A549 (cell line): ENCODE measurements around the gene PRPSAP2. TPM values are rescaled to one million over a fixed set of nuclear protein-coding genes. Genes with fewer than 3 reads are reported as not detected.

Source experiments
- ATAC-seq, 2 experiments: fragments of 200-7000 bp in 1 of 2; fragments of >200 bp in 1 of 2; cut with Nextera tagmentation in 1 of 2; cut with Tn5 transposase in 1 of 2; 3 replicates each; pipeline versions ENCODE4 v1.8.0 to v1.9.1; 2018 to 2020; ENCODE audit warnings: mild to moderate bottlenecking in 1 of 2, moderate library complexity in 1 of 2
- CTCF ChIA-PET: fragments of 300-600 bp; sonication (Branson Sonifier 250); formaldehyde crosslinking; extraction: SDS; loops from one replicate; lab custom pipeline; 2021; ENCODE audit warnings: antibody characterized with exemption, inconsistent platforms; lab: Yijun Ruan, JAX
- POLR2A ChIA-PET: fragments of 350-600 bp; formaldehyde crosslinking; extraction: SDS; loops from one replicate; lab custom pipeline; 2021; ENCODE audit warnings: antibody characterized with exemption, inconsistent platforms; lab: Yijun Ruan, JAX
- DNase-seq, 2 experiments: peaks; one replicate each; pipeline versions ENCODE4 v3.0.0 to v3.0.0-alpha.2; 2011 to 2016; ENCODE audit warnings: low read depth in 1 of 2, low spot score in 1 of 2
- FAIRE-seq: peaks from 2 replicates; lab custom pipeline; 2011; peaks lifted over from hg19 to GRCh38; lab: Jason Lieb, UNC
- H3K27ac ChIP-seq, 2 experiments: fragments of >200 bp; sonication (Bioruptor Twin); formaldehyde crosslinking; 3 replicates each; pipeline ENCODE4 v1.5.1; 2016 to 2017
- H3K4me1 ChIP-seq: fragments of >200 bp; sonication (Bioruptor Twin); formaldehyde crosslinking; 3 replicates; pipeline ENCODE4 v1.6.1; 2016
- H3K4me2 ChIP-seq: fragments of >200 bp; sonication (Bioruptor Twin); formaldehyde crosslinking; 3 replicates; pipeline ENCODE4 v1.6.1; 2016
- H3K4me3 ChIP-seq: fragments of >200 bp; sonication (Bioruptor Twin); formaldehyde crosslinking; 3 replicates; pipeline ENCODE4 v1.5.1; 2016
- H3K9me3 ChIP-seq: fragments of >200 bp; sonication (Bioruptor Twin); formaldehyde crosslinking; 3 replicates; pipeline ENCODE4 v1.6.1; 2016
- EHF ChIP-seq: fragments of 250-450 bp; sonication (Bioruptor Pico); IDR thresholded peaks from 2 replicates; pipeline ENCODE4 v1.5.0; 2020; ENCODE audit warnings: mild to moderate bottlenecking
- GATA3 ChIP-seq: IDR thresholded peaks from 2 replicates; pipeline ENCODE4 v1.6.1; 2012; ENCODE audit warnings: borderline replicate concordance
- HDAC2 ChIP-seq: fragments of 200-600 bp; sonication (generic); IDR thresholded peaks from 2 replicates; pipeline ENCODE4 v1.6.1; 2016
- HOXA7 ChIP-seq: fragments of 250-450 bp; sonication (Bioruptor Pico); IDR thresholded peaks from 2 replicates; pipeline ENCODE4 v1.5.0; 2020; ENCODE audit warnings: mild to moderate bottlenecking, moderate library complexity
- JUN ChIP-seq, 2 experiments: fragments of >200 bp; sonication (Bioruptor Twin); formaldehyde crosslinking; IDR thresholded peaks; 2 replicates in 1 of 2; 3 replicates in 1 of 2; pipeline ENCODE4 v1.6.1; 2016 to 2017
- KDM5A ChIP-seq: fragments of 200-600 bp; sonication (generic); IDR thresholded peaks from 2 replicates; pipeline ENCODE4 v1.6.1; 2016; ENCODE audit warnings: antibody characterized with exemption, mild to moderate bottlenecking
- NR3C1 ChIP-seq: fragments of >200 bp; sonication (Bioruptor Twin); formaldehyde crosslinking; IDR thresholded peaks from 3 replicates; pipeline ENCODE4 v1.6.1; 2017
- POLR2AphosphoS2 ChIP-seq: conservative IDR thresholded peaks from 2 replicates; pipeline ENCODE4 v1.6.1; 2012; ENCODE audit warnings: low read length, improper control_type of control experiment, inconsistent platforms
- RAD21 ChIP-seq, 2 experiments: fragments of >200 bp in 1 of 2; sonication (Bioruptor Twin) in 1 of 2; formaldehyde crosslinking in 1 of 2; IDR thresholded peaks in 1 of 2; conservative IDR thresholded peaks in 1 of 2; 2 replicates in 1 of 2; 3 replicates in 1 of 2; pipeline ENCODE4 v1.6.1; 2012 to 2018; ENCODE audit warnings: inconsistent platforms in 1 of 2
- RARB ChIP-seq: fragments of 250-450 bp; sonication (Bioruptor Pico); IDR thresholded peaks from 2 replicates; pipeline ENCODE4 v1.8.0; 2021; ENCODE audit warnings: mild to moderate bottlenecking, moderate library complexity
- RFX5 ChIP-seq: fragments of 450-650 bp; IDR thresholded peaks from 2 replicates; pipeline ENCODE4 v1.7.1; 2014; ENCODE audit warnings: antibody characterized with exemption, mild to moderate bottlenecking, moderate library complexity
- SMC3 ChIP-seq: fragments of >200 bp; sonication (Bioruptor Twin); formaldehyde crosslinking; IDR thresholded peaks from 3 replicates; pipeline ENCODE4 v1.6.1; 2018; ENCODE audit warnings: inconsistent platforms
- TFCP2L1 ChIP-seq: fragments of 250-450 bp; sonication (Bioruptor Pico); IDR thresholded peaks from 2 replicates; pipeline ENCODE4 v1.5.0; 2021; ENCODE audit warnings: mild to moderate bottlenecking
- WGBS: methylation state at CpG from one replicate; pipeline ENCODE4 v1.1.6; 2017; ENCODE audit errors: missing lambda C conversion rate; 5-methylcytosine and 5-hydroxymethylcytosine counted together
- polyA plus RNA-seq, 4 experiments: library from polyadenylated mRNA; depleted of rRNA in 3 of 4; stranded (reverse); fragments of >200 nt; fragmentation: RNase III in 1 of 4; extraction: RNeasy Plus Mini Kit Qiagen cat#74134 plus additional on column Dnase treatment in 1 of 4; gene quantifications; 2 replicates in 3 of 4; 3 replicates in 1 of 4; pipeline ENCODE4 v1.2.3, GENCODE V29; 2011 to 2017
- TF ChIP-seq, protein P1 (sequence below): fragments of 250-450 bp; sonication (Bioruptor Pico); IDR thresholded peaks from 2 replicates; pipeline ENCODE4 v1.5.0; 2020; ENCODE audit warnings: low read depth, mild to moderate bottlenecking, moderate library complexity
- TF ChIP-seq, protein P2 (sequence below): fragments of >200 bp; sonication (Bioruptor Twin); formaldehyde crosslinking; IDR thresholded peaks from 3 replicates; pipeline ENCODE4 v1.6.1; 2016
- TF ChIP-seq, protein P3 (sequence below): fragments of 150-350 bp; IDR thresholded peaks from 2 replicates; pipeline ENCODE4 v1.6.1; 2014; ENCODE audit warnings: low read depth, mild to moderate bottlenecking, low read length
- TF ChIP-seq, protein P4 (sequence below): IDR thresholded peaks from 2 replicates; pipeline ENCODE4 v1.6.1; 2012
- TF ChIP-seq, protein P5 (sequence below): fragments of >200 bp; sonication (Bioruptor Twin); formaldehyde crosslinking; IDR thresholded peaks from 3 replicates; pipeline ENCODE4 v1.5.1; 2016

Gene PRPSAP2
- polyA plus RNA-seq, 2 of the 4 experiments (the other 2 are of a cell fraction): 53.3 to 82.1 TPM

DNA sequence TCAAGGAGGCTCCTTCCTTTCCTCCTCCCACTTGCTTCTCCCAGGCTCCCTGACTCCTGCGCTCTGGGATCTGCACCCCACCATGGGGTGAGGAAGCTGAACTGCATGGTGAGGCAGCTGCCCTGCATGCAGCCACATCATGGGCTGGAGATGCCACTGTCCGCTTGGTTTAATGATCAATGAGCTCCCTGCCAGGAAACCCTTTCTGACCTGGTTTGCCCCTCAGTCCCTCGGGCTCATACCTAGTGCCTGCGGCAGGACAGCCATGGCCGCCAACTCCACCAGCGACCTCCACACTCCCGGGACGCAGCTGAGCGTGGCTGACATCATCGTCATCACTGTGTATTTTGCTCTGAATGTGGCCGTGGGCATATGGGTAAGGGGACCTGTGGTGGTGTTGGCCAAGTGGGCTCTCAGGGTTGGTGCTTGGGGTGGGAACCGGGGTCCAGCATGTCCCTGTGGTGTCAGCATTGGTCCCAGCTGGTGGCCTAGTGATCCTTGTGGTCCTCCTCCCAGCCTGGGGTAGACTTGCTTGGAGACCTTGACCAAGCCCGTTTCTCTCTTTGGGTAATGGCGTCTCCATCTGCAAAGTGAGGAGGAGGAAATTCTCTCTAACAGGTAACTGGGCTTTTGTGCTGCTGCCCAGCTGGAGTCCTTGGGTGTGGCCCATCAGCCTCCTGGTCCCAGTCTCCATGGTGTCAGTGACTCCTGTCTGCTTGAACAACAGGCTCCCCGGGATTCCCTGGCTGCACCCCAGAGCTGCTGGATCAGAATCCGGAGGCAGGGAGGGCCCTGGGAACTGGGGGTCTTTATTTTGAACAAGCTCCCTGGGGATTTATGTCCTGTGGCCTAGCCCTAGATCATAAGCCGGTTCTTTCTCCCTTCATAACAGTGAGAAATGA lies 94.3 kb downstream of the PRPSAP2 start, which contains the start of gene SLC5A10:
SLC5A10 (plus strand) TSS at position 225 of the 902 bp plus-strand sequence; CDS start at position 266, 41 bp downstream.
- POLR2A ChIA-PET: no interaction called here
- peak; percentile 82 to 89; a peak in 5 of 6 replicates for ATAC-seq
- Histone ChIP-seq H3K27ac (no peak within 1 kb of the TSS), H3K4me2 (no peak within 1 kb of the TSS), H3K4me3 (no peak within 1 kb of the TSS)
- FAIRE-seq: no peak
- CTCF ChIA-PET: interaction anchor here (0.6 to 2.2 kb wide), 7 partner anchors 8 to 137 kb away, joined by 3 to 17 read pairs (median 3); no protein-coding TSS in a partner anchor
- peak; percentile 45; the same call in 2 of the 3 replicates for TF ChIP-seq SMC3
- peak; percentile 32 to 63; a peak in 2 of 5 replicates for TF ChIP-seq RAD21 (conservative IDR thresholded peaks at IDR 0.05 in 1 of 2, IDR thresholded peaks at IDR 0.05 in 1 of 2)
- no peak for TF ChIP-seq KDM5A
- TF ChIP-seq, all 56 proteins: peak for 2
- peak; percentile 51 to 68 for DNase-seq
- Histone ChIP-seq H3K9me3 (no peaks in the 10 kb centered on the region), H3K4me1 (no peaks in the 10 kb centered on the region)
- 82% methylated on average over 15 of the region's 17 CpGs for WGBS

DNA sequence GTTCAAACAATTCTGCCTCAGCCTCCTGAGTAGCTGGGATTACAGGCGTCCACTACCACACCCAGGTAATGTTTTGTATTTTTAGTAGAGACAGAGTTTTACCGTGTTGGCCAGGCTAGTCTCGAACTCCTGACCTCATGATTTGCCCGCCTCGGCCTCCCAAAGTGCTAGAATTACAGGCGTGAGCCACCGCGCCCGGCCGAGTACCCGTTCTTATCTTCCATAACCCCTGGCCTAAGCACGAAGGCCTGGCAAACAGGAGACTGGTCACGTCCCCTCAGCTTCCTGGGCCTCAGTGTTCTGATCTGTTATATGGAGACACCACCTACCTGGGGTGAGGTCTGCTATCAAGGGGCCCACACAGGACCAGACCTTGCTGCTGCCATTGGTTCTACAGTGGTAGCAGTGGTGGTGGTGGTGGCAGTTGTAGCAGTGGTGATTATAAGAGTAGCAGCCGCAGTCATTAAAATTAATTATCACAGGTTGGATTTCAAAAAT lies 95.3 kb downstream of the PRPSAP2 start:
- no peak for TF ChIP-seq JUN (IDR thresholded peaks at IDR 0.05)
- TF ChIP-seq RARB: no peak
- no peak for TF ChIP-seq POLR2AphosphoS2
- TF ChIP-seq, protein P1, sequence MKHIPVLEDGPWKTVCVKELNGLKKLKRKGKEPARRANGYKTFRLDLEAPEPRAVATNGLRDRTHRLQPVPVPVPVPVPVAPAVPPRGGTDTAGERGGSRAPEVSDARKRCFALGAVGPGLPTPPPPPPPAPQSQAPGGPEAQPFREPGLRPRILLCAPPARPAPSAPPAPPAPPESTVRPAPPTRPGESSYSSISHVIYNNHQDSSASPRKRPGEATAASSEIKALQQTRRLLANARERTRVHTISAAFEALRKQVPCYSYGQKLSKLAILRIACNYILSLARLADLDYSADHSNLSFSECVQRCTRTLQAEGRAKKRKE (CRISPR knock-in tag): no peak
- no peak for TF ChIP-seq HDAC2
- TF ChIP-seq, protein P2, sequence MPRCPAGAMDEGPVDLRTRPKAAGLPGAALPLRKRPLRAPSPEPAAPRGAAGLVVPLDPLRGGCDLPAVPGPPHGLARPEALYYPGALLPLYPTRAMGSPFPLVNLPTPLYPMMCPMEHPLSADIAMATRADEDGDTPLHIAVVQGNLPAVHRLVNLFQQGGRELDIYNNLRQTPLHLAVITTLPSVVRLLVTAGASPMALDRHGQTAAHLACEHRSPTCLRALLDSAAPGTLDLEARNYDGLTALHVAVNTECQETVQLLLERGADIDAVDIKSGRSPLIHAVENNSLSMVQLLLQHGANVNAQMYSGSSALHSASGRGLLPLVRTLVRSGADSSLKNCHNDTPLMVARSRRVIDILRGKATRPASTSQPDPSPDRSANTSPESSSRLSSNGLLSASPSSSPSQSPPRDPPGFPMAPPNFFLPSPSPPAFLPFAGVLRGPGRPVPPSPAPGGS: no peak
- no peak for TF ChIP-seq NR3C1
- TF ChIP-seq EHF (CRISPR knock-in tag): no peak
- TF ChIP-seq, protein P3, sequence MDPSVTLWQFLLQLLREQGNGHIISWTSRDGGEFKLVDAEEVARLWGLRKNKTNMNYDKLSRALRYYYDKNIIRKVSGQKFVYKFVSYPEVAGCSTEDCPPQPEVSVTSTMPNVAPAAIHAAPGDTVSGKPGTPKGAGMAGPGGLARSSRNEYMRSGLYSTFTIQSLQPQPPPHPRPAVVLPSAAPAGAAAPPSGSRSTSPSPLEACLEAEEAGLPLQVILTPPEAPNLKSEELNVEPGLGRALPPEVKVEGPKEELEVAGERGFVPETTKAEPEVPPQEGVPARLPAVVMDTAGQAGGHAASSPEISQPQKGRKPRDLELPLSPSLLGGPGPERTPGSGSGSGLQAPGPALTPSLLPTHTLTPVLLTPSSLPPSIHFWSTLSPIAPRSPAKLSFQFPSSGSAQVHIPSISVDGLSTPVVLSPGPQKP: no peak
- TF ChIP-seq, protein P4, sequence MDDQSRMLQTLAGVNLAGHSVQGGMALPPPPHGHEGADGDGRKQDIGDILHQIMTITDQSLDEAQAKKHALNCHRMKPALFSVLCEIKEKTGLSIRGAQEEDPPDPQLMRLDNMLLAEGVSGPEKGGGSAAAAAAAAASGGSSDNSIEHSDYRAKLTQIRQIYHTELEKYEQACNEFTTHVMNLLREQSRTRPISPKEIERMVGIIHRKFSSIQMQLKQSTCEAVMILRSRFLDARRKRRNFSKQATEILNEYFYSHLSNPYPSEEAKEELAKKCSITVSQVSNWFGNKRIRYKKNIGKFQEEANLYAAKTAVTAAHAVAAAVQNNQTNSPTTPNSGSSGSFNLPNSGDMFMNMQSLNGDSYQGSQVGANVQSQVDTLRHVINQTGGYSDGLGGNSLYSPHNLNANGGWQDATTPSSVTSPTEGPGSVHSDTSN: no peak
- TF ChIP-seq GATA3: no peak
- TF ChIP-seq, protein P5, sequence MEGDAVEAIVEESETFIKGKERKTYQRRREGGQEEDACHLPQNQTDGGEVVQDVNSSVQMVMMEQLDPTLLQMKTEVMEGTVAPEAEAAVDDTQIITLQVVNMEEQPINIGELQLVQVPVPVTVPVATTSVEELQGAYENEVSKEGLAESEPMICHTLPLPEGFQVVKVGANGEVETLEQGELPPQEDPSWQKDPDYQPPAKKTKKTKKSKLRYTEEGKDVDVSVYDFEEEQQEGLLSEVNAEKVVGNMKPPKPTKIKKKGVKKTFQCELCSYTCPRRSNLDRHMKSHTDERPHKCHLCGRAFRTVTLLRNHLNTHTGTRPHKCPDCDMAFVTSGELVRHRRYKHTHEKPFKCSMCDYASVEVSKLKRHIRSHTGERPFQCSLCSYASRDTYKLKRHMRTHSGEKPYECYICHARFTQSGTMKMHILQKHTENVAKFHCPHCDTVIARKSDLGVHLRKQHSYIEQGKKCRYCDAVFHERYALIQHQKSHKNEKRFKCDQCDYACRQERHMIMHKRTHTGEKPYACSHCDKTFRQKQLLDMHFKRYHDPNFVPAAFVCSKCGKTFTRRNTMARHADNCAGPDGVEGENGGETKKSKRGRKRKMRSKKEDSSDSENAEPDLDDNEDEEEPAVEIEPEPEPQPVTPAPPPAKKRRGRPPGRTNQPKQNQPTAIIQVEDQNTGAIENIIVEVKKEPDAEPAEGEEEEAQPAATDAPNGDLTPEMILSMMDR: no peak
- no peak for TF ChIP-seq HOXA7 (CRISPR knock-in tag)
- no peak for TF ChIP-seq TFCP2L1 (CRISPR knock-in tag)
- no peak for TF ChIP-seq RFX5
- ATAC-seq: no peak
- Histone ChIP-seq H3K4me3 (no peak overlapping the region), H3K27ac (no peak overlapping the region), H3K4me2 (no peak overlapping the region), H3K4me1 (no peaks in the 10 kb centered on the region), H3K9me3 (no peaks in the 10 kb centered on the region)
- WGBS: 90% methylated on average over 14 of the region's 14 CpGs
- DNase-seq: no peak
- FAIRE-seq: no peak
- ChIA-PET POLR2A (interaction anchor here (0.7 kb wide), 1 partner anchor 10 kb away, joined by 7 read pairs; no protein-coding TSS in a partner anchor), CTCF (interaction anchor here (0.7 to 2.2 kb wide), 3 partner anchors 8 to 10 kb away, joined by 3 to 17 read pairs (median 3); no protein-coding TSS in a partner anchor)
